SK-N-SH (cell line): ENCODE results near the gene VDR. TPM values are rescaled to one million over a fixed set of nuclear protein-coding genes. Genes with fewer than 3 reads are reported as not detected.

Source experiments
- CTCF ChIA-PET: fragments of 300-600, 350-600 bp; formaldehyde crosslinking; extraction: SDS; loops from one replicate; lab custom pipeline; 2021; lab: Yijun Ruan, JAX
- POLR2A ChIA-PET: fragments of 350-600 bp; sonication (Branson Sonifier 250); formaldehyde crosslinking; extraction: SDS; loops from one replicate; lab custom pipeline; 2020; ENCODE audit warnings: antibody characterized with exemption, inconsistent platforms; lab: Yijun Ruan, JAX
- DNase-seq: peaks from one replicate; pipeline ENCODE4 v3.0.0; 2012
- H2AFZ ChIP-seq: fragments of 200-600 bp; sonication (generic); 2 replicates; pipeline ENCODE4 v1.8.1; 2016; ENCODE audit warnings: antibody characterized with exemption, mild to moderate bottlenecking, low read depth
- H3F3A ChIP-seq: fragments of 200-600 bp; sonication (generic); replicated peaks from 2 replicates; pipeline ENCODE3; 2016; ENCODE audit warnings: antibody characterized with exemption, mild to moderate bottlenecking; ENCODE audit not compliant: insufficient read depth
- H3K27ac ChIP-seq, 2 experiments: fragments of 200-500 bp in 1 of 2; fragments of 200-600 bp in 1 of 2; sonication (Bioruptor generic) in 1 of 2; sonication (generic), shearing (Covaris generic) in 1 of 2; 2 replicates each; pipeline versions ENCODE4 v1.5.1 to v1.6.1; 2014 to 2016; ENCODE audit warnings: low read depth in 2 of 2, inconsistent platforms in 1 of 2, low read length in 1 of 2, mild to moderate bottlenecking in 1 of 2, mixed read lengths in 1 of 2
- H3K27me3 ChIP-seq: fragments of 200-600 bp; sonication (generic), shearing (Covaris generic); 2 replicates; pipeline ENCODE4 v1.6.1; 2016; ENCODE audit warnings: mixed run types; ENCODE audit not compliant: insufficient read depth
- H3K36me3 ChIP-seq, 2 experiments: fragments of 200-500 bp in 1 of 2; fragments of 200-600 bp in 1 of 2; sonication (Bioruptor generic) in 1 of 2; sonication (generic) in 1 of 2; replicated peaks in 1 of 2; 2 replicates each; pipeline versions ENCODE3 to v1.5.1; 2014 to 2016; ENCODE audit warnings: low read length in 1 of 2, mild to moderate bottlenecking in 1 of 2; ENCODE audit not compliant: insufficient read depth in 2 of 2, control insufficient read depth in 1 of 2
- H3K4me1 ChIP-seq, 2 experiments: fragments of 200-500 bp in 1 of 2; fragments of 200-600 bp in 1 of 2; sonication (Bioruptor generic) in 1 of 2; sonication (generic), shearing (Covaris generic) in 1 of 2; 2 replicates each; pipeline versions ENCODE4 v1.5.1 to v1.6.1; 2014 to 2016; ENCODE audit warnings: low read depth in 1 of 2, low read length in 1 of 2, mixed run types in 1 of 2; ENCODE audit not compliant: insufficient read depth in 2 of 2, control insufficient read depth in 1 of 2
- H3K4me2 ChIP-seq: fragments of 200-600 bp; sonication (generic), shearing (Covaris generic); 2 replicates; pipeline ENCODE4 v1.6.1; 2017; ENCODE audit warnings: mixed run types
- H3K4me3 ChIP-seq, 2 experiments: fragments of 200-500 bp in 1 of 2; fragments of 200-600 bp in 1 of 2; sonication (Bioruptor generic) in 1 of 2; sonication (generic), shearing (Covaris generic) in 1 of 2; 2 replicates each; pipeline versions ENCODE4 v1.5.1 to v1.8.1; 2014 to 2016; ENCODE audit warnings: low read depth in 2 of 2, inconsistent platforms in 1 of 2, low read length in 1 of 2, mild to moderate bottlenecking in 1 of 2, mixed read lengths in 1 of 2, moderate library complexity in 1 of 2
- H3K79me2 ChIP-seq: fragments of 200-600 bp; sonication (generic); 2 replicates; pipeline ENCODE4 v1.8.1; 2017; ENCODE audit warnings: mild to moderate bottlenecking; ENCODE audit not compliant: insufficient read depth
- H3K9ac ChIP-seq: fragments of 200-600 bp; sonication (generic); 2 replicates; pipeline ENCODE4 v1.6.1; 2017; ENCODE audit warnings: mixed run types
- H3K9me2 ChIP-seq: fragments of 200-600 bp; sonication (generic); 2 replicates; pipeline ENCODE4 v1.6.1; 2017; ENCODE audit warnings: mixed run types
- H3K9me3 ChIP-seq: fragments of 200-600 bp; sonication (generic); 2 replicates; pipeline ENCODE4 v1.6.1; 2017; ENCODE audit warnings: mixed run types, mild to moderate bottlenecking, moderate library complexity
- H4K20me1 ChIP-seq: fragments of 200-600 bp; sonication (generic); 2 replicates; pipeline ENCODE4 v1.6.1; 2017; ENCODE audit warnings: mild to moderate bottlenecking, mixed run types; ENCODE audit not compliant: insufficient read depth
- CHD2 ChIP-seq: fragments of 150-350 bp; IDR thresholded peaks from 2 replicates; pipeline ENCODE4 v1.6.1; 2018; ENCODE audit warnings: low read length; ENCODE audit not compliant: partially characterized antibody
- CTCF ChIP-seq: fragments of 200-600 bp; sonication (generic); IDR thresholded peaks from 2 replicates; pipeline ENCODE4 v1.6.1; 2017; ENCODE audit warnings: antibody characterized with exemption, mild to moderate bottlenecking, moderate library complexity
- ELF1 ChIP-seq: IDR thresholded peaks from 2 replicates; pipeline ENCODE4 v1.4.0; 2012
- EZH2phosphoT487 ChIP-seq: fragments of 200-600 bp; sonication (generic); IDR thresholded peaks from 2 replicates; pipeline ENCODE4 v1.6.1; 2017; ENCODE audit warnings: low read depth, mixed run types, mild to moderate bottlenecking, antibody characterized with exemption, moderate library complexity, borderline replicate concordance
- JUND ChIP-seq: IDR thresholded peaks from 2 replicates; pipeline ENCODE4 v1.4.0; 2012
- MXI1 ChIP-seq: IDR thresholded peaks from 2 replicates; pipeline ENCODE4 v1.6.1; 2012; ENCODE audit warnings: mild to moderate bottlenecking, low read depth, low read length, improper control_type of control experiment
- NFIC ChIP-seq: IDR thresholded peaks from 2 replicates; pipeline ENCODE4 v1.4.0; 2012; ENCODE audit warnings: borderline replicate concordance
- POLR2AphosphoS5 ChIP-seq: IDR thresholded peaks from 2 replicates; pipeline ENCODE4 v1.6.1; 2012; ENCODE audit warnings: low read depth, low read length
- RAD21 ChIP-seq: IDR thresholded peaks from 2 replicates; pipeline ENCODE4 v1.6.1; 2012; ENCODE audit warnings: mild to moderate bottlenecking, low read length
- RCOR1 ChIP-seq: fragments of 150-350 bp; IDR thresholded peaks from 2 replicates; pipeline ENCODE4 v1.6.1; 2017; ENCODE audit warnings: antibody characterized with exemption, low read length
- RFX5 ChIP-seq: IDR thresholded peaks from 2 replicates; pipeline ENCODE4 v1.6.1; 2012; ENCODE audit warnings: mild to moderate bottlenecking, improper control_type of control experiment, low read length
- SMC3 ChIP-seq: IDR thresholded peaks from 2 replicates; pipeline ENCODE4 v1.6.1; 2012; ENCODE audit warnings: low read depth, low read length, improper control_type of control experiment
- YY1 ChIP-seq: IDR thresholded peaks from 2 replicates; pipeline ENCODE4 v1.4.0; 2012; ENCODE audit warnings: low read depth, mild to moderate bottlenecking
- ZBTB33 ChIP-seq: IDR thresholded peaks from 2 replicates; pipeline ENCODE4 v1.4.0; 2012; ENCODE audit warnings: low read depth, borderline replicate concordance
- WGBS: methylation state at CpG from one replicate; pipeline ENCODE4 v1.1.6; 2017; ENCODE audit warnings: low lambda C conversion rate; 5-methylcytosine and 5-hydroxymethylcytosine counted together
- polyA plus RNA-seq, 3 experiments: library from polyadenylated mRNA; depleted of rRNA; stranded (reverse); fragments of >200 nt; gene quantifications; 2 replicates each; pipeline ENCODE4 v1.2.3, GENCODE V29; 2012
- TF ChIP-seq, protein P1 (sequence below): IDR thresholded peaks from 2 replicates; pipeline ENCODE4 v1.4.0; 2012; ENCODE audit warnings: low read depth
- TF ChIP-seq, protein P2 (sequence below): fragments of 150-350 bp; IDR thresholded peaks from 2 replicates; pipeline ENCODE4 v1.6.1; 2016; ENCODE audit warnings: mild to moderate bottlenecking, low read depth, low read length

The VDR gene
- polyA plus RNA-seq, 1 of the 3 experiments (the other 2 are of a cell fraction) = 0.33 TPM

DNA sequence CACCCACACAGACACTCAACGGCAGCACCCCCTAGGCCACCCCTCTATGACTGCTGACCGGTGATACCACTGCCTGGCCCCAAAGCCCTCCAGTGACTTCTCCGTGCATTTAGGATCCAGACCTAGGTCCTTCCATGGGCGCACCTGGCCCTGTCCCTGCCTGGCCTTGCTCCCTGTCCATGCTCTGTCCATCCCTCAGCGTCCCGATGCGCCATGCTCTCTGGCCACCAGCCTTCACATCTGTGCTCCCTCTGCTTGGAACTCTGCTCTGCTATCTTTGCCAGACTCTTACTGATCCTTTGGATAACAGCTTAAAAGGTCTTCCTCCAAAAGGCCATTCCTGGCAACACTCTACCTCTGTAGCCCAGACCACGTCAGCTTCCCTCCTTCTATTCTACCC, 59.7 kb downstream of the VDR start:
- Histone ChIP-seq H3K27ac (no peak overlapping the region), H3F3A (no peaks in the 10 kb centered on the region), H4K20me1 (no peaks in the 10 kb centered on the region), H3K79me2 (no peaks in the 10 kb centered on the region), H3K9me2 (no peaks in the 10 kb centered on the region), H3K9ac (no peak overlapping the region), H3K4me2 (no peak overlapping the region), H3K36me3 (no peaks in the 10 kb centered on the region), H3K27me3 (no peaks in the 10 kb centered on the region; the same call in 1 of the 2 replicates), H3K4me1 (peaks cover 0 to 8% of the 10 kb centered on the region in 2 experiments; a peak in 1 of 4 replicates), H2AFZ (no peak overlapping the region), H3K9me3 (no peaks in the 10 kb centered on the region), H3K4me3 (no peak overlapping the region)
- ChIA-PET CTCF (interaction anchor here (1.2 to 25.6 kb wide), 4 partner anchors 5 to 133 kb away, joined by 3 to 458 read pairs (median 238); partner anchors contain the start of genes RPAP3 and SLC48A1), POLR2A (interaction anchor here (1.2 kb wide), 1 partner anchor 139 kb away, joined by 3 read pairs; the partner anchor contains the start of gene RPAP3)
- TF ChIP-seq ELF1 = no peak
- TF ChIP-seq JUND = no peak
- TF ChIP-seq ZBTB33 = no peak
- TF ChIP-seq, protein P1, sequence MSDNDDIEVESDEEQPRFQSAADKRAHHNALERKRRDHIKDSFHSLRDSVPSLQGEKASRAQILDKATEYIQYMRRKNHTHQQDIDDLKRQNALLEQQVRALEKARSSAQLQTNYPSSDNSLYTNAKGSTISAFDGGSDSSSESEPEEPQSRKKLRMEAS = no peak
- no peak for TF ChIP-seq RCOR1
- no peak for TF ChIP-seq NFIC
- no peak for TF ChIP-seq CTCF
- no peak for TF ChIP-seq MXI1
- TF ChIP-seq SMC3 = no peak
- TF ChIP-seq POLR2AphosphoS5 = no peak
- no peak for TF ChIP-seq CHD2
- WGBS = 93% methylated on average over 6 of the region's 8 CpGs
- no peak for DNase-seq

DNA sequence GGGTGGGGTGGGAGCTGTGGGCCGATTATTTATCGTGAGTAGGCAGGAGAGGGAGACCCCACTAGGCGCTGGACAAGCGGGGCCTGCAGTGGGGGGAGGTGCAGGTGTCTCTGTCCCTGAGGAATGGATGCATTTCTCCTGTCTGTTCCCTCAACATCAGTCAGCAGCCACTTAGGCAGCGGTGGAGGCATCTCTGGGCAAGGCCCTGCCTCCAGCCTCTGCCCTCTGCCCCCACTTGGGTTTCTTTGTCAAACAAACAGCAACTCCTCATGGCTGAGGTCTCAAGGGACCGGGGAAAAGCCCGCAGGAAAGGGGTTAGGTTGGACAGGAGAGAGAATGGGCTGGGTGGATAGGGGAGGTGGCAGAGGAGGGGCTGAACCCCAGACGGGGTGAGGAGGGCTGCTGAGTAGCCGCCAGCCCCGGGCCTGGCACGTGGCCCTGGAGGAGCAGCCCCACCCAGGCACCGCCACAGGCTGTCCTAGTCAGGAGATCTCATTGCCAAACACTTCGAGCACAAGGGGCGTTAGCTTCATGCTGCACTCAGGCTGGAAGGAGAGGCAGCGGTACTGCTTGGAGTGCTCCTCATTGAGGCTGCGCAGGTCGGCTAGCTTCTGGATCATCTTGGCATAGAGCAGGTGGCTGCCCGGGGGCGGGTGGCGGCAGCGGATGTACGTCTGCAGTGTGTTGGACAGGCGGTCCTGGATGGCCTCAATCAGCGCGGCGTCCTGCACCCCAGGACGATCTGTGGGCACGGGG, 60.4 kb downstream of the VDR start:
- Histone ChIP-seq H3F3A (no peaks in the 10 kb centered on the region), H2AFZ (no peak overlapping the region), H3K79me2 (no peaks in the 10 kb centered on the region), H3K4me3 (no peak overlapping the region), H3K9me3 (no peaks in the 10 kb centered on the region), H3K4me1 (peaks cover 0 to 8% of the 10 kb centered on the region in 2 experiments; a peak in 1 of 4 replicates), H3K27me3 (no peaks in the 10 kb centered on the region; the same call in 1 of the 2 replicates), H3K9ac (no peak overlapping the region), H3K9me2 (no peaks in the 10 kb centered on the region), H4K20me1 (no peaks in the 10 kb centered on the region), H3K36me3 (no peaks in the 10 kb centered on the region), H3K4me2 (no peak overlapping the region), H3K27ac (no peak overlapping the region)
- 63% methylated on average over 14 of the region's 28 CpGs for WGBS
- no peak for DNase-seq
- POLR2A ChIA-PET = no interaction called here
- CTCF ChIA-PET = interaction anchor here (1.2 to 25.6 kb wide), 6 partner anchors 16 to 132 kb away, joined by 3 to 458 read pairs (median 160); partner anchors contain the start of genes RPAP3 and SLC48A1
- TF ChIP-seq NFIC = no peak
- TF ChIP-seq, protein P2, sequence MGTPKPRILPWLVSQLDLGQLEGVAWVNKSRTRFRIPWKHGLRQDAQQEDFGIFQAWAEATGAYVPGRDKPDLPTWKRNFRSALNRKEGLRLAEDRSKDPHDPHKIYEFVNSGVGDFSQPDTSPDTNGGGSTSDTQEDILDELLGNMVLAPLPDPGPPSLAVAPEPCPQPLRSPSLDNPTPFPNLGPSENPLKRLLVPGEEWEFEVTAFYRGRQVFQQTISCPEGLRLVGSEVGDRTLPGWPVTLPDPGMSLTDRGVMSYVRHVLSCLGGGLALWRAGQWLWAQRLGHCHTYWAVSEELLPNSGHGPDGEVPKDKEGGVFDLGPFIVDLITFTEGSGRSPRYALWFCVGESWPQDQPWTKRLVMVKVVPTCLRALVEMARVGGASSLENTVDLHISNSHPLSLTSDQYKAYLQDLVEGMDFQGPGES = no peak
- no peak for TF ChIP-seq ELF1
- TF ChIP-seq YY1 = no peak
- no peak for TF ChIP-seq RFX5
- no peak for TF ChIP-seq EZH2phosphoT487
- TF ChIP-seq CTCF = no peak
- no peak for TF ChIP-seq RAD21
- TF ChIP-seq ZBTB33 = no peak
- no peak for TF ChIP-seq JUND
